ENCODE data around the gene NHLRC3. TPM values are rescaled to one million over a fixed set of nuclear protein-coding genes. Genes with fewer than 3 reads are reported as not detected.

The NHLRC3 gene
- total and polyA plus RNA-seq, 9 of the 15 experiments (the other 6 are each of a cell fraction or from before 2014, with no cell fraction given): 5.5 to 15.3 (median 9.0) TPM

GRCh38 chr13:38998739-38999138 is 39.5 kb upstream of the NHLRC3 start (continued):
- TF ChIP-seq ZNF175 (CRISPR knock-in tag; IDR thresholded peaks at IDR 0.05; ENCODE audit: low read depth) (peak; percentile 51; the same call in 1 of the 2 replicates), EP300 (IDR thresholded peaks at IDR 0.05; ENCODE audit: low read length) (peak; percentile 79; the same call in 1 of the 2 replicates), USF2 (CRISPR knock-in tag; IDR thresholded peaks at IDR 0.05) (no peak), NFIC (IDR thresholded peaks at IDR 0.05) (peak; percentile 87), ETV1 (tag; conservative IDR thresholded peaks at IDR 0.05; ENCODE audit: low read depth) (no peak), ELF1 (tag; IDR thresholded peaks at IDR 0.05) (no peak), ZNF354B (CRISPR knock-in tag; IDR thresholded peaks at IDR 0.05) (no peak), YBX1 (IDR thresholded peaks at IDR 0.05) (no peak), ZKSCAN1 (IDR thresholded peaks at IDR 0.05; ENCODE audit: low read depth, low read length) (0 out of 2 replicates have a peak, but pooled peaks have one; percentile 14), ILF3 (IDR thresholded peaks at IDR 0.05; ENCODE audit: borderline replicate concordance) (no peak), SREBF2 (CRISPR knock-in tag; IDR thresholded peaks at IDR 0.05) (no peak), RB1 (IDR thresholded peaks at IDR 0.05; ENCODE audit: low read depth) (no peak), TCF3 (CRISPR knock-in tag; IDR thresholded peaks at IDR 0.05) (peak; percentile 97), JUN (IDR thresholded peaks at IDR 0.05; ENCODE audit: borderline replicate concordance, low read depth, low read length) (0 out of 2 replicates have a peak, but pooled peaks have one; percentile 25), JUN (CRISPR knock-in tag; IDR thresholded peaks at IDR 0.05; ENCODE audit: borderline replicate concordance) (no peak), VEZF1 (CRISPR knock-in tag; IDR thresholded peaks at IDR 0.05) (peak; percentile 62), CBFA2T3 (IDR thresholded peaks at IDR 0.05) (peak; percentile 98), ZNF668 (CRISPR knock-in tag; IDR thresholded peaks at IDR 0.05) (no peak), ZBTB7A (IDR thresholded peaks at IDR 0.05; ENCODE audit: borderline replicate concordance, control insufficient read depth, low read depth, low read length) (peak; percentile 27; the same call in 1 of the 2 replicates), MAZ (CRISPR knock-in tag; conservative IDR thresholded peaks at IDR 0.05 in 1 of 2, IDR thresholded peaks at IDR 0.05 in 1 of 2) (peak in 1 of 2 experiments; percentile 44; a peak in 2 of 4 replicates), CREB1 (IDR thresholded peaks at IDR 0.05) (peak; percentile 50; the same call in 1 of the 2 replicates), CREB1 (CRISPR knock-in tag; IDR thresholded peaks at IDR 0.05) (no peak), TAF1 (IDR thresholded peaks at IDR 0.05; ENCODE audit: control insufficient read depth, extremely low read depth, insufficient read depth, low read length, severe bottlenecking) (peak; percentile 34), SIX5 (IDR thresholded peaks at IDR 0.05; ENCODE audit: borderline replicate concordance in 1 of 2, insufficient read depth in 1 of 2, low read depth in 1 of 2, low read length in 2 of 2) (no peak), ZNF280A (IDR thresholded peaks at IDR 0.05; ENCODE audit: low read depth, partially characterized antibody) (no peak), EP400 (IDR thresholded peaks at IDR 0.05) (no peak), BRD9 (IDR thresholded peaks at IDR 0.05; ENCODE audit: low read depth, partially characterized antibody) (no peak), POLR2G (IDR thresholded peaks at IDR 0.05; ENCODE audit: low read depth, low read length) (no peak)
